ENCODE measurements around the gene NUDT21.

GRCh38 chr16:56483394-56483793, 32.3 kb upstream of the NUDT21 start:
- TF ChIP-seq POLR2AphosphoS5 (IDR thresholded peaks at IDR 0.05; ENCODE audit: low read depth, low read length) (no peak), TAF1 (IDR thresholded peaks at IDR 0.05; ENCODE audit: borderline replicate concordance, low read depth, low read length) (no peak)

All from GM12892 (cell line).